SHP77 treated with DMSO at 0.1 percent for 48 hours (cell line): ENCODE results near the gene PIK3R6.

Experiments used
- DNase-seq: peaks from one replicate; lab custom pipeline; 2025; lab: John Stamatoyannopoulos, UW

Gene PIK3R6

GRCh38 chr17:8849311-8850041 is 18.0 kb downstream of the PIK3R6 start:
- no peak for DNase-seq

GRCh38 chr17:8847891-8848290 is 19.6 kb downstream of the PIK3R6 start:
- DNase-seq: no peak

GRCh38 chr17:8846768-8847211 is 20.7 kb downstream of the PIK3R6 start:
- DNase-seq: no peak

GRCh38 chr17:8844229-8845218 is 22.9 kb downstream of the PIK3R6 start:
- DNase-seq: no peak

- DNase-seq: no peak
These were observed 24.1 kb downstream of the PIK3R6 start for GRCh38 chr17:8843344-8843743.

GRCh38 chr17:8841844-8842243 is 25.6 kb downstream of the PIK3R6 start:
- no peak for DNase-seq

- DNase-seq: no peak
These were observed 28.0 kb downstream of the PIK3R6 start for GRCh38 chr17:8839410-8839935.

- DNase-seq: no peak
These were observed 28.9 kb downstream of the PIK3R6 start for GRCh38 chr17:8838551-8839095.

- DNase-seq: no peak
These were observed 29.9 kb downstream of the PIK3R6 start for GRCh38 chr17:8837563-8838075.

- no peak for DNase-seq
These were observed 30.5 kb downstream of the PIK3R6 start for GRCh38 chr17:8836821-8837562.

- DNase-seq: no peak
These were observed 31.7 kb downstream of the PIK3R6 start for GRCh38 chr17:8835631-8836364.

GRCh38 chr17:8835106-8835505 is 32.4 kb downstream of the PIK3R6 start:
- DNase-seq: no peak

- DNase-seq: no peak
These were observed 34.6 kb downstream of the PIK3R6 start for GRCh38 chr17:8832711-8833352.

- DNase-seq: no peak
These were observed 36.1 kb downstream of the PIK3R6 start for GRCh38 chr17:8831234-8831849.

- DNase-seq: no peak
These were observed 37.3 kb downstream of the PIK3R6 start for GRCh38 chr17:8830141-8830540.

- DNase-seq: no peak
These were observed 38.2 kb downstream of the PIK3R6 start for GRCh38 chr17:8829036-8829941.

- DNase-seq: no peak
These were observed 39.0 kb downstream of the PIK3R6 start for GRCh38 chr17:8828517-8828875.

GRCh38 chr17:8826808-8827435 is 40.6 kb downstream of the PIK3R6 start:
- DNase-seq: no peak
